Left forelimb (tissue), 1 donor: ENCODE data around the gene DNMT1.

Source experiments
- DNase-seq: peaks from one replicate; pipeline ENCODE4 v3.0.0-alpha.2; 2018; ENCODE audit warnings: low spot score

Gene DNMT1

DNA sequence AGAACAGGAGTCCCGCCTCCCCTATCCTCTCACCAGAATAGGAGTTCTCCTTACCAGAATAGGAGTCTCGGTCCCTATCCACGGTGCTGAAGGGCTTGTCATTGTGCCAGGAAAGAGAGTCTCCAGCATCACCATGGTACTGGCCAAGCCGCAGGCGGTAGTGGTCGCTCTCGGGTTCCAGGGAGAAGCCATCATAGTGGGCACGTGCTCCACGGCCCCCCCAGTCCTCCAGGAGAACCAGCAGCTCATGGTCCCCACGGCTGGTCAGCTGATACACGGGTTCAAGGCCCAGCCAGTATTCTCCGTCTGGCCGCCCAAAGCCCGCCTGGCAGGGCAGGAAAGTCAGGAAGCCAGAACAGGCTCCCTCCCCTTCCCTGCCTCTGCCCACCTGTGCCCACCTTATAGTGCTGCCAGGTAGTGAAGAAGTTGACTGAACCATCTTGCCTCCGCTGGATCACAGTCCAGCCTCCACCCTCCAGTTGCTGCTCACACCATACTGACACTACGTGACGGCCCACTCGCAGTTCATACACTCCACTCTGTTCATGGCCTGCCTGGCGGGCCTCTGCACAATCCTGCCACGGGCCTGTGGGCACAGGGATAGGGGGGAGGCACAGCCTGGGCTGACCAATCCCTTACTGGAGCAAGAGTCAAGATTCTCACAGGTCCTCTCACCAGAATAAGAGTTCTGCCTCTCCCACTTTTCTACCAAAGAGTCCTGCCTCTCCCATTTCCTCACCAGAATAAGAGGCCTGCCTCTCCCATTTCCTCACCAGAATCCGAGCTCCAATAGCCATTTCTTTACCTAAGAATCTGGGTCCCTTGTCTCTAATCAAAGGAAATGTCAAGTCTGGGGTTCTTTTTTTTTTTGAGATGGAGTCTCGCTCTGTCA is 101.2 kb downstream of the DNMT1 start:
- no peak for DNase-seq

DNA sequence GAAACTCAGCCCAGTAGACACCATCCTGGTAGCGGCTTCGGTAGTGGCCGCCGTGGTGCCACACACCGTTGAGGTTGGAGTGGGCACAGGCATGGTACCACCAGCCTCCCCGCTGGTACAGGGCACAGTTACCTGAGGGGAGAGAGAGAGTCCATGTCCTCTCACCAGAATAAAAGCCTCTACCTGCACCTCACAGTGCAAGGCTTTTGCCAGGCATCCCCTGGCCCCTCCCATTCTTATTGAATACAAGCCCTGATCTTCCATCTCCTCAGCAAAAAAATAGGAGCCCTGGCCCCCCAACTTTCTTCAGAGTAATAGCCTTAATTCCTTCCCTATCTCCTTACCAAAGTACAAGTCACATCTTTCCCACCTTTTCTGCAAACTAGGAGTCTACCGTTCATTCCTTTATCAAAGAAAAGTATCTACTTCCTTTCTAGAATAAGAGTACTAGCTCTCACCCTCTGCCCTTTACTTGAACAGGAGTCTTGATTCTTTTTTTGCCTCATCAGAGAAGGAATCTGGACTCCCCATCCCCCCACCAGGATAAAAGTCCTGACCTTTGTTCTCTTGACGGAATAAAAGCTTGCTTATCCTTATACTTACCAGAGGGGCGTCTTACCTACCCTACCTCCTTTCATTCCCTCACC is 102.0 kb downstream of the DNMT1 start:
- no peak for DNase-seq

DNA sequence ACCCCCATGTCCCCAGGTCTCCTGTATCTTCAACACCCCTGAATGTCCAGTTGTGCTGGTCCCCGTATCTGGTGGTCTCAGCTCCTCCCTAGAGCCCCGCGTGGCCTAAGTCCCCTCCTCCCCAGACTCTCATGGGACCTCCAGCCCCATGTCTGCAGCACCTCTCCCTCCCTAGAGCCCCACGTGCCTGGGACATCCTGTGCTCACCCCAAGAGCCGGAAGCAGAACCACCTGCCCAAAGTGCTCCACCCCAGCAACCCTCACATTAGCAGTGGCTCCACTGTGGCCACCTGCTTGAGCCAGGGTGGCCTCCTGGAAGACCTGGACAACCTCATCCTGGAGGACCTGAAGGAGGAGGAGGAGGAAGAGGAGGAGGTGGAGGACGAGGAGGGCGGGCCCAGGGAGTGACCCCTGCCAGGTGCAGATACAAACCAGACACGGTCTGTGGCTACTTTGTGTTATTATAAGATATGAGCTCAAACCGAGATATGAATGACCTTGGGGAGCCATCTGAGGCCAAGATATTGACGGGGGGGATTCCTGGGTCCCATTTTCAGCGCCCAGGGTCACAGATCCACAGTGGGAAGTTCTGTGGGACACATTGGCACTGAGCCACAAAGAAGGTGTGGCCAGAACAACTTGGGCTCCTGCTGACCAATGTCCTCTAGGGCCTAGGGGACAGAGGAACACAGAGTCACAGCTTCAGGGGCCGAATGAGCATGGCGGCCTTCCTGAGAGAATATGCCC is 102.7 kb downstream of the DNMT1 start:
- no peak for DNase-seq

DNA sequence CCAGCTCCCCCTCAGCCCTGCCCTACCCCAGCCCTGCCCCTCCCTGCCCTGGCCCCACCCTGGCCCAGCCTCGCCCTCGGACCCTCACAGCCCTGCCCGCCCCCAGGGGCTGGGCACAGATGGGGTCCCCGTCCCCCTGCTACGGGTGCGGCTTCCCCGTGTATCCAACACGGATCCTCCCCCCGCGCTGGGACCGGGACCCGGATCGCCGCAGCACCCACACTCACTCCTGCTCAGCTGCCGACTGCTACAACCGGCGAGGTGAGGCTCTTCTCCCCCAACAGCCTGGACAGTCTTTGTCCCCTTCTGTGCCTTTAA is 103.4 kb downstream of the DNMT1 start:
- DNase-seq, result no peak

DNA sequence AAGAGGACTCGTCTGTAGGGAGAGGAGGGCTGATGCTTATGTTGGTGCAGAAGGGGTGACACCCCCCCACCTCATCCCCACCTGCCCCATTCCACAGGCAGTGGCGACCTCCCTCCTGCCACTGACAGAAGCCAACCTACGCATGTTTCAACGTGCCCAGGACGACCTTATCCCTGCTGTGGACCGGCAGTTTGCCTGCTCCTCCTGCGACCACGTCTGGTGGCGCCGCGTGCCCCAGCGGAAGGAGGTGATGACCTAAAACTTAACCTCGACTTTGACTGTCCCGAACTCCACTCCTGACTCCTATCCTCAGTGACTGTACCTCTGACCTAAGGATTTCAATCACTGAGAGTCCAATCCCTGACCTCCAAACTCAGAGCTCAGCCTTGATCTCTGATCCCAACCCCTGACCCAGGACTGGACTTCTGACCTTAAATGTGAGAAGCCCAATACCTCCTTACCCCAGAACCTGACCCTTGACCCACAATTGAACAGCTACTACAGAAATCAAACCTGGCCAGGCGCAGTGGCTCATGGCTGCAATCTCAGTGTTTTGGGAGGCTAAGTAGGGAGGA is 104.9 kb downstream of the DNMT1 start:
- no peak for DNase-seq

DNA sequence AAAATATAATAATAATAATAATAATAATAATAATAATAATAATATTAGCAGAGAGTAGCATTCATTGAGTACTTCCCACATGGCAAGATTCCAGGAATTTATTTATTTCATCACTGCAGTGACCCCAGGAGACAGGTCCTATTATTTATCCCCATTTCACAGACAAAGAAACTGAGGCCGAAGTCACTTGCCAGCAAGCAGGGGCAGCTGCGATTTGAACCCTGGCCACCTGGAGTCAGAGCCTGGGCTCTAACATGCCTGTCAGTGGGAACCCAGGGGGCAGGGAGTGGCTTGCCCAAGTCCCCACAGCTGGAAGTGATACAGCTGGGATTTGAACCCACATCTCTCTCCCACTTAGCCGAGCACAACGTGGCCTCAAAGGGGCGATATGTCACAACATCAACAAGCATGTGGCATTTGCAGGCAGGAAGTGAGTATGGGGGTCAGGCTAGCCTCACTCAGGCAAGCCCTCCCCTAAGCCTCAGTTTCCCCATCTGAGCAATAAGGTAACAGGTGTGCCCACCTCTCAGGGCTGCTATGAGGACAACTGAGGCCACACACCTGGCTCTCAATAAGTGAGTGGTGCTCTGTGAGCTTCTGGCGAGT is 105.7 kb downstream of the DNMT1 start:
- DNase-seq, result no peak

DNA sequence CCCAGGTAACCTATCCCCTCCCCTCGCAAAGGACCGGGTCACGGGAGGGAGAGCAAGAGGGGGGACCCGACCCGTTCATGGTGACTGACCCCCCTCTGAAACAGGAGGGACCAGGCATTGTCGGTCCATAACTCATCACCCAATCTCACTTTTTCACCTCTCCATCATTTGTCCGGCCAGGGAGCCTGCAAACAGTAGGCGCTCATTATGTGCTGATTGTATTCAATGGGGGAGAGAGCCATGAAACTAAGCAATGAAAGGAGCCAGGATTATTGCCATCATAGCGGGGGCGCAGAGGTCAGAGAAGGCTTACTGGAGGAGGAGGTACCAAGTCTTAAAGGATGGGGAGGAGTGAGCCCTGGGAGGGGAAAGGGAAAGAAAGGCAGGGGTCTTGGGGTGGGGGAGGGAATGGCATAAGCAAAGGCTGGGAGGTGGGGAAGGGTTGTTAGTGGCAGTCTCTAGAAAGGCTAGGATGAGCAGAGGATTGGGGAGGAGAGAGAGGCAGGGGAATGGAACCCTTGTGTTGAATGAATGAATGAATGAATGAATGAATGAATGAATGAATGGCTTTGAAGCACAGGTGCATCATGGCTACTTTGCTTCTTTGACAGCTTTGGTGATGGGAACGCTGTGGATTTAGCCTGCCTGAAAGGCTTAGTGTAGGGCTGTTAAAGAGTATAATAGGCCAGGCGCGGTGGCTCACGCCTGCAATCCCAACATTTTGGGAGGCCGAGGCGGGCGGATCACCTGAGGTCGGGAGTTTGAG is 107.3 kb downstream of the DNMT1 start:
- DNase-seq, result no peak

DNA sequence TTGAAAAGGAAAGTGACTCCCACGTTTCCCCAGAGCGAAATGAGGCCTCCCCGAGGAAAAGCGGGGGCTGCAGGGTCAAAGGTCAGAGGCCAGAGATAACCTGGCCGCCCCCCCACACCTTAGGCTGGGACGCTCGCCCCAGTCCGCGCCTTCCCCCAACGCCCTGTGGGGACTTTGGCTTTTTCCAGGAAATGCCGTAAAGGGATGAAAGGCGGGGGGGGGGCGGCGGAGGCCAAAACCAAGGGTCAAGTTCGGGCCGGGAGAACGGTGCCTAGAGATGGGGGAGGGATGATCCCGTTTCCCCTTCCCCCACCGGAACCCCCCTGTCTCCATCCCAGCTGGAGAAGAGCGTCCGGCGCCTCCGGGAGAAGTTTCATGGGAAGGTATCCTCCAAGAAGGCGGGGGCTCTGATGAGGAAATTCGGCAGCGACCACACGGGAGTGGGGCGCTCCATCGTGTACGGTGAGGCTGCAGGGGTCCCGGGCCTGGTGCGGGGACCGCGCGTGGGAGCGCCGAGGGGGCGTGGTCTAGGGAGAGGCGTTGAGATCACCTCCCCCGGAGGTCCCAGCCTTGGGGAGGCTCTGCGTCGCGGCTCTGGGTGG is 108.1 kb downstream of the DNMT1 start:
- DNase-seq, result no peak

DNA sequence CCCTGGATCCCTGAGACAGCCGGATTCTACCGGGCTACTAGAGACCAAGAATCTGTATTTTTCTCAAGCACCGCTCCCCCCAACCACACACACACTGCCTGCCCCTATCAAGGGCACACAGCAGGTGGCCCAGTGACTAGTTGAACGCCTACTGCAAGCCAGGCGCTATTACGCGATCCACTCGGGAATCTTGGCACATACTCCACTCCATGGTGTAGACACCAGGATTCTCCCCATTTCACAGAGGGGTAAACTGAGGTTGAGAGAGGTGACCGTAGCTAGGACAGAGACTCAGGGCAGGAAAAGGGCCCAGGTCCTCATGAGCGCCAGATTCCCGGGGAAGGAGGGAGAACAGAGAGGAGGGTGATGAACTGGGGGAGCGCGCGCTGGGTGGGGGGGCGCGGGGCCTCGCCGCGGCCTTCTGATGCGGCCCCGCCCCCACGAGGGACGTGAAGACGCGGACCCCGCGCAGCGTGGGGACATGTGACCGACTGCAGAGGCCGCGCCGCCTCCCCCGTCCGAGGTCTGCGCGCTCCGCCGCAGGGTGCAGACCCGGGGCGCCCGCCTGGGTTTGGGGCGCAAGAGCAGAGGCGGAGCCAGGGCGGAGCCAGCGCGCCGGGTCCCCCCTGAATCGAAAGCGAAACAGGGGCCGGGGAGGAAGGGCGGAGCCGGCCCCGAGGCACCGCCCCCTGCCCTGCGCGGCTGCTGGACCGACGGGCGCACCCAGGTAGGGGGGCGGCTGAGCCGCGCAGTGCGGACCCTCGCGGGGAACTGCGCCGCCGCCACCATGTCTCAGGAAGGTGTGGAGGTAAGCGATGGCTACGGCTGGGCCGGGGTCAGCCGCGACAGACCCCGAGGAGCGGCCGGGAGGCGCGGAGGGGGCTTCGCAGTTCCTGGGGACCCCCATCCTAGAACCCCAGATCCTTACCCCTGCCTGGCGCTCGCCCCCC is 108.8 kb downstream of the DNMT1 start, which contains the start of gene SHFL:
TSS of gene SHFL (plus strand) at position 677 of the 950 bp plus-strand sequence. CDS start at position 788, 111 bp downstream.
- peak; percentile 83 for DNase-seq

DNA sequence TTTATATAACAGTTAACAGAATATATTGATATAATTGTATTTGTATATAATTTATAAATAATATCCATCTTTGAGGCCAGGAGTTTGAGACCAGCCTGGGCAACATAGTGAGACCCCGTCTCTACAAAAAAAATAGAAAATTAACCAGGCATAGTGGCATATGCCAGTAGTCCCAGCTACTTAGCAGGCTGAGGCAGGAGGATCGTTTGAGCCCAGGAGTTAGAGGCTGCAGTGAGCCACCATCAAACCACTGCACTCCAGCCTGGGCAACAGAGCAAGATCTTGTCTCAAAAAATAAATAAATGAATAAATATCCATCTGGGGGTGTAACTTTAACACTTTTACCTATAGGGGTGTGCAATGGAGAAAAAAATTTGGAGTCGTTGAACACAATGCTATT is 110.0 kb downstream of the DNMT1 start:
- DNase-seq, result no peak

DNA sequence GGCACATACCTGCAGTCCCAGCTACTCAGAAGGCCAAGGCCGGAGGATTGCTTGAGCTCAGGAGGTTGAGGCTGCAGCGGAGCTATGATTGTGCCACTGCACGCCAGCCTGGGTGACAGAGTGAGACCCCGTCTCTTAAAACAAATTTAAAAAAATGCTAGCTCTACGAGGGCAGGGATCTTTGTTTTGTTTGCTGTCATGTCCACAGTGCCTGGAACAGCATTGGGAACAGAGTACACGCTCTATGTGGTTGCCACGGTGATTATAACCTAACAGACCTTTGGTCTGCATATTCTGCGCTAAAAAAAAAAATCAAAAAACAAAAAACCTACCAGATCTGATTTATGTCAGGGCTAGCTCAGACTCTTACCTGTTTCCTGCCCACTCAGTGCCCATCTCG is 110.8 kb downstream of the DNMT1 start:
- DNase-seq, result no peak
